H1 (cell line): ENCODE measurements around the gene L2HGDH. TPM values are rescaled to one million over a fixed set of nuclear protein-coding genes. Genes with fewer than 3 reads are reported as not detected.

Source experiments
- CTCF ChIA-PET: fragments of 300-600 bp; sonication (Branson Sonifier 250); formaldehyde crosslinking; loops from one replicate; lab custom pipeline; 2021; ENCODE audit not compliant: partially characterized antibody; lab: Charles Lee
- POLR2A ChIA-PET: fragments of 300-600 bp; sonication (Branson Sonifier 250); formaldehyde crosslinking; loops from one replicate; lab custom pipeline; 2021; ENCODE audit warnings: inconsistent platforms; ENCODE audit not compliant: partially characterized antibody; lab: Charles Lee
- DNase-seq, 2 experiments: peaks; one replicate each; pipeline versions ENCODE4 v3.0.0 to v3.0.0-alpha.2; 2010 to 2022; ENCODE audit warnings: low spot score in 2 of 2, low read depth in 1 of 2, mixed read lengths in 1 of 2
- FAIRE-seq: peaks from 2 replicates; lab custom pipeline; 2011; peaks lifted over from hg19 to GRCh38; lab: Jason Lieb, UNC
- H2AFZ ChIP-seq: 2 replicates; pipeline ENCODE4 v1.8.1; 2012; ENCODE audit warnings: low read length, inconsistent platforms
- H2AK5ac ChIP-seq: 2 replicates; pipeline ENCODE4 v1.6.1; 2013; ENCODE audit warnings: low read depth, low read length
- H2BK120ac ChIP-seq: replicated peaks from 2 replicates; pipeline ENCODE3; 2013; ENCODE audit warnings: low read depth, low read length, inconsistent platforms
- H2BK12ac ChIP-seq: 2 replicates; pipeline ENCODE4 v1.6.1; 2013; ENCODE audit warnings: low read depth, low read length
- H2BK15ac ChIP-seq: 2 replicates; pipeline ENCODE4 v1.6.1; 2013; ENCODE audit warnings: low read length
- H2BK20ac ChIP-seq: 2 replicates; pipeline ENCODE4 v1.6.1; 2013; ENCODE audit warnings: low read length
- H2BK5ac ChIP-seq: 2 replicates; pipeline ENCODE4 v1.6.1; 2013; ENCODE audit warnings: low read depth, low read length
- H3K14ac ChIP-seq: 2 replicates; pipeline ENCODE4 v1.6.1; 2013; ENCODE audit warnings: inconsistent platforms; ENCODE audit not compliant: insufficient read length
- H3K18ac ChIP-seq: 2 replicates; pipeline ENCODE4 v1.6.1; 2013; ENCODE audit warnings: low read length; ENCODE audit errors: extremely low read depth
- H3K23ac ChIP-seq: 2 replicates; pipeline ENCODE4 v1.6.1; 2013; ENCODE audit warnings: inconsistent platforms; ENCODE audit not compliant: insufficient read length
- H3K23me2 ChIP-seq: 2 replicates; pipeline ENCODE4 v1.6.1; 2013; ENCODE audit warnings: low read depth, low read length
- H3K27ac ChIP-seq: 2 replicates; pipeline ENCODE4 v1.6.1; 2011; ENCODE audit warnings: low read depth, low read length, inconsistent platforms
- H3K27me3 ChIP-seq, 4 experiments: replicated peaks in 1 of 4; 1 replicate in 1 of 4; 2 replicates in 3 of 4; pipeline versions ENCODE4 v1.6.1 to v1.8.1; 2011 to 2013; ENCODE audit warnings: low read length in 3 of 4, mild to moderate bottlenecking in 3 of 4, inconsistent platforms in 2 of 4, mixed read lengths in 2 of 4, moderate library complexity in 1 of 4; ENCODE audit not compliant: control insufficient read depth in 3 of 4, insufficient read depth in 3 of 4; ENCODE audit errors: extremely low read depth in 1 of 4
- H3K36me3 ChIP-seq, 4 experiments: 2 replicates each; pipeline versions ENCODE4 v1.6.1 to v1.8.1; 2011 to 2013; ENCODE audit warnings: mild to moderate bottlenecking in 4 of 4, low read length in 3 of 4, moderate library complexity in 2 of 4, control low read depth in 1 of 4, inconsistent platforms in 1 of 4; ENCODE audit not compliant: insufficient read depth in 4 of 4, control insufficient read depth in 2 of 4
- H3K4ac ChIP-seq: replicated peaks from 2 replicates; pipeline ENCODE3; 2013; ENCODE audit warnings: low read length, low read depth, mixed read lengths, inconsistent platforms; ENCODE audit not compliant: insufficient read length
- H3K4me1 ChIP-seq, 4 experiments: replicated peaks in 1 of 4; 1 replicate in 1 of 4; 2 replicates in 3 of 4; pipeline versions ENCODE4 v1.6.1 to v1.8.1; 2011 to 2013; ENCODE audit warnings: low read length in 3 of 4, inconsistent platforms in 2 of 4, mixed read lengths in 1 of 4; ENCODE audit not compliant: insufficient read depth in 4 of 4, control insufficient read depth in 3 of 4
- H3K4me2 ChIP-seq, 2 experiments: 2 replicates each; pipeline versions ENCODE4 v1.6.1 to v1.8.1; 2011 to 2013; ENCODE audit warnings: low read depth in 2 of 2, low read length in 2 of 2, control low read depth in 1 of 2, inconsistent platforms in 1 of 2, mild to moderate bottlenecking in 1 of 2; ENCODE audit not compliant: insufficient read depth in 1 of 2
- H3K4me3 ChIP-seq, 4 experiments: fragments of 200-600, 300-600 bp in 1 of 4; sonication (generic), shearing (Covaris generic), sonication (Bioruptor Twin) in 1 of 4; 2 replicates each; pipeline versions ENCODE4 v1.5.1 to v1.8.1; 2011 to 2016; ENCODE audit warnings: low read length in 4 of 4, low read depth in 3 of 4, control low read depth in 2 of 4, inconsistent platforms in 2 of 4, mild to moderate bottlenecking in 2 of 4, mixed read lengths in 1 of 4, moderate library complexity in 1 of 4; ENCODE audit not compliant: insufficient read depth in 2 of 4; ENCODE audit errors: extremely low read depth in 1 of 4
- H3K56ac ChIP-seq: replicated peaks from 2 replicates; pipeline ENCODE3; 2013; ENCODE audit warnings: low read depth, mild to moderate bottlenecking, mixed read lengths, low read length, inconsistent platforms; ENCODE audit not compliant: insufficient read length
- H3K79me1 ChIP-seq: 2 replicates; pipeline ENCODE4 v1.6.1; 2013; ENCODE audit warnings: low read depth, low read length, control low read depth
- H3K79me2 ChIP-seq, 2 experiments: 2 replicates each; pipeline versions ENCODE4 v1.6.1 to v1.8.1; 2012 to 2013; ENCODE audit warnings: low read length in 2 of 2, mild to moderate bottlenecking in 2 of 2, inconsistent platforms in 1 of 2; ENCODE audit not compliant: insufficient read depth in 2 of 2, control insufficient read depth in 1 of 2
- H3K9ac ChIP-seq, 4 experiments: replicated peaks in 1 of 4; 1 replicate in 1 of 4; 2 replicates in 3 of 4; pipeline versions ENCODE4 v1.6.1 to v1.8.1; 2011 to 2013; ENCODE audit warnings: low read depth in 3 of 4, low read length in 3 of 4, control low read depth in 2 of 4, mild to moderate bottlenecking in 2 of 4, moderate library complexity in 2 of 4, inconsistent platforms in 1 of 4; ENCODE audit errors: extremely low read depth in 1 of 4
- H3K9me3 ChIP-seq, 2 experiments: 2 replicates each; pipeline versions ENCODE4 v1.6.1 to v1.8.1; 2012 to 2013; ENCODE audit warnings: mild to moderate bottlenecking in 2 of 2, moderate library complexity in 2 of 2, control low read depth in 1 of 2, inconsistent platforms in 1 of 2, low read depth in 1 of 2, low read length in 1 of 2, mixed read lengths in 1 of 2; ENCODE audit not compliant: insufficient read depth in 2 of 2
- H4K20me1 ChIP-seq, 2 experiments: replicated peaks in 1 of 2; 2 replicates each; pipeline versions ENCODE3 to v1.8.1; 2011 to 2013; ENCODE audit warnings: inconsistent platforms in 2 of 2, low read length in 2 of 2, mild to moderate bottlenecking in 1 of 2; ENCODE audit not compliant: insufficient read depth in 2 of 2, control insufficient read depth in 1 of 2
- H4K5ac ChIP-seq: 2 replicates; pipeline ENCODE4 v1.6.1; 2013; ENCODE audit warnings: low read length, low read depth, mixed read lengths, inconsistent platforms; ENCODE audit not compliant: insufficient read length
- H4K8ac ChIP-seq: 2 replicates; pipeline ENCODE4 v1.8.0; 2013; ENCODE audit warnings: mild to moderate bottlenecking, moderate library complexity, low read length, inconsistent platforms; ENCODE audit not compliant: insufficient read depth; ENCODE audit errors: extremely low read depth
- H4K91ac ChIP-seq: replicated peaks from 2 replicates; pipeline ENCODE3; 2013; ENCODE audit warnings: low read length, mixed read lengths, inconsistent platforms; ENCODE audit not compliant: insufficient read length
- ATF2 ChIP-seq: IDR thresholded peaks from 2 replicates; pipeline ENCODE4 v1.6.1; 2012; ENCODE audit warnings: low read length, inconsistent platforms
- BRCA1 ChIP-seq: IDR thresholded peaks from 2 replicates; pipeline ENCODE4 v1.6.1; 2012; ENCODE audit warnings: low read depth, low read length, improper control_type of control experiment
- CBX5 ChIP-seq: fragments of 300-800, 300-1000 bp; sonication (generic); IDR thresholded peaks from 2 replicates; pipeline ENCODE4 v1.7.1; 2016; ENCODE audit warnings: antibody characterized with exemption, low read length, low read depth
- CTBP2 ChIP-seq: IDR thresholded peaks from 2 replicates; pipeline ENCODE4 v1.7.0; 2011; ENCODE audit warnings: borderline replicate concordance, mild to moderate bottlenecking, moderate library complexity, mixed read lengths, low read length; ENCODE audit not compliant: insufficient read depth, insufficient read length
- GTF2F1 ChIP-seq: IDR thresholded peaks from 2 replicates; pipeline ENCODE4 v1.6.1; 2012; ENCODE audit warnings: low read depth, low read length, improper control_type of control experiment, borderline replicate concordance
- KDM1A ChIP-seq: fragments of 200-600, 300-600 bp; sonication (generic); IDR thresholded peaks from 2 replicates; pipeline ENCODE4 v1.7.1; 2016; ENCODE audit warnings: mild to moderate bottlenecking, low read length, borderline replicate concordance
- NRF1 ChIP-seq: IDR thresholded peaks from 2 replicates; pipeline ENCODE4 v1.6.1; 2011; ENCODE audit warnings: mild to moderate bottlenecking, low read depth, low read length, improper control_type of control experiment
- SAP30 ChIP-seq: fragments of 300-600 bp; sonication (generic); IDR thresholded peaks from 2 replicates; pipeline ENCODE4 v1.7.1; 2012; ENCODE audit warnings: low read length, moderate library complexity, mild to moderate bottlenecking, inconsistent platforms; ENCODE audit not compliant: insufficient read depth, insufficient replicate concordance
- SIRT6 ChIP-seq: IDR thresholded peaks from one replicate; pipeline ENCODE4 v1.7.1; 2012; ENCODE audit warnings: low read length, inconsistent platforms
- SRF ChIP-seq: IDR thresholded peaks from 2 replicates; pipeline ENCODE4 v1.6.1; 2011; ENCODE audit warnings: mild to moderate bottlenecking, low read depth, low read length, moderate library complexity
- TAF7 ChIP-seq: optimal IDR thresholded peaks from 2 replicates; pipeline ENCODE3; 2011; ENCODE audit warnings: low read depth, mild to moderate bottlenecking, inconsistent platforms, low read length, moderate library complexity, borderline replicate concordance
- WGBS, 2 experiments: shearing (Covaris generic) in 1 of 2; methylation state at CpG; one replicate each; pipeline versions ENCODE4 v1.1.6 to v1.1.7; 2013 to 2015; ENCODE audit warnings: low lambda C conversion rate in 2 of 2, mixed read lengths in 2 of 2, inconsistent platforms in 1 of 2, low coverage in 1 of 2, missing lambda C conversion rate in 1 of 2; ENCODE audit not compliant: insufficient replicate concordance in 2 of 2, insufficient coverage in 1 of 2, insufficient read length in 1 of 2; ENCODE audit errors: extremely low coverage in 1 of 2, missing lambda C conversion rate in 1 of 2; 5-methylcytosine and 5-hydroxymethylcytosine counted together
- polyA plus RNA-seq, 7 experiments: library from polyadenylated mRNA; depleted of rRNA in 3 of 7; stranded (reverse) in 5 of 7; unstranded in 2 of 7; fragments of >200 nt in 5 of 7; fragments of 200-250 nt in 2 of 7; gene quantifications; 1 replicate in 5 of 7; 2 replicates in 1 of 7; 4 replicates in 1 of 7; pipeline versions ENCODE4 v1.2.1 to v1.2.3, GENCODE V29; 2011 to 2013; ENCODE audit warnings: missing spikeins in 2 of 7, mixed read lengths in 2 of 7
- total RNA-seq: library from RNA; stranded (reverse); fragmentation: NEBNext Ultra II Directional; extraction: Animal tissue kit (Norgen Biotek cat#: 25700); gene quantifications from 2 replicates; pipeline ENCODE4 v1.2.1, GENCODE V29; 2021

L2HGDH gene
- total and polyA plus RNA-seq, 2 of the 8 experiments (the other 6 are each of a cell fraction or from before 2014, with no cell fraction given) = 12.2 to 28.6 TPM

- Histone ChIP-seq H3K4me2 (no peak overlapping the region), H3K4ac (no peak overlapping the region), H4K8ac (no peak overlapping the region), H3K56ac (no peak overlapping the region), H3K4me3 (no peak overlapping the region), H3K23me2 (no peaks in the 10 kb centered on the region; the same call in 1 of the 2 replicates), H3K36me3 (no peaks in the 10 kb centered on the region), H2BK5ac (no peak overlapping the region), H3K14ac (no peak overlapping the region), H4K5ac (no peak overlapping the region), H3K79me2 (peaks cover 3 to 79% of the 10 kb centered on the region in 2 experiments; a peak in 3 of 4 replicates), H4K20me1 (peaks cover 0 to 1% of the 10 kb centered on the region in 2 experiments), H4K91ac (no peak overlapping the region), H3K9ac (no peak overlapping the region), H3K18ac (no peak overlapping the region), H3K27ac (no peak overlapping the region), H3K79me1 (no peaks in the 10 kb centered on the region; the same call in 1 of the 2 replicates), H3K23ac (no peak overlapping the region), H3K27me3 (no peaks in the 10 kb centered on the region), H2AK5ac (no peak overlapping the region), H2BK15ac (no peak overlapping the region), H3K9me3 (no peaks in the 10 kb centered on the region), H3K4me1 (peaks cover 0 to 5% (median 1%) of the 10 kb centered on the region in 4 experiments; a peak in 3 of 7 replicates), H2BK120ac (no peak overlapping the region), H2BK12ac (no peak overlapping the region), H2BK20ac (no peak overlapping the region), H2AFZ (no peak overlapping the region)
- POLR2A ChIA-PET = interaction anchor here (0.6 to 0.8 kb wide), 2 partner anchors 205 to 723 kb away, joined by 3 read pairs; no protein-coding TSS in a partner anchor
- DNase-seq = no peak
- CTCF ChIA-PET = interaction anchor here (0.7 to 1.4 kb wide), 2 partner anchors 13 to 109 kb away, joined by 3 to 4 read pairs; no protein-coding TSS in a partner anchor
- WGBS, 2 experiments = 88% methylated on average over 3 of the region's 4 CpGs; no CpG with 5 or more reads in 1 of the 2 experiments
- no peak for FAIRE-seq
- no peak for TF ChIP-seq TAF7
- no peak for TF ChIP-seq SRF
- TF ChIP-seq NRF1 = no peak
- no peak for TF ChIP-seq BRCA1
- no peak for TF ChIP-seq GTF2F1
- no peak for TF ChIP-seq KDM1A
- no peak for TF ChIP-seq CBX5
- TF ChIP-seq SIRT6 = no peak
- TF ChIP-seq ATF2 = no peak
- no peak for TF ChIP-seq CTBP2
- no peak for TF ChIP-seq SAP30
These were observed 3.6 kb downstream of the L2HGDH start for GRCh38 chr14:50308363-50308915.
